Suprapubic skin (tissue), 4 donors: ENCODE data around the gene RNF133. TPM values are rescaled to one million over a fixed set of nuclear protein-coding genes. Genes with fewer than 3 reads are reported as not detected.

Experiments
- DNase-seq, 2 donors: peaks; one replicate each; pipeline ENCODE4 v3.0.0-alpha.2; 2019; ENCODE audit warnings: low spot score in 2 of 2
- H3K27ac ChIP-seq: fragments of 200-600 bp; sonication (generic); one replicate; pipeline ENCODE4 v1.5.1; 2019
- H3K27me3 ChIP-seq: fragments of 200-600 bp; sonication (generic); one replicate; pipeline ENCODE4 v1.5.1; 2019
- H3K36me3 ChIP-seq: fragments of 200-600 bp; sonication (generic); one replicate; pipeline ENCODE4 v1.5.1; 2019
- H3K4me1 ChIP-seq: fragments of 200-600 bp; sonication (generic); one replicate; pipeline ENCODE4 v1.5.1; 2019
- H3K4me3 ChIP-seq: fragments of 200-600 bp; sonication (generic); one replicate; pipeline ENCODE4 v1.5.1; 2019; ENCODE audit warnings: mild to moderate bottlenecking
- H3K9me3 ChIP-seq: fragments of 200-600 bp; sonication (generic); one replicate; pipeline ENCODE4 v1.5.1; 2019
- CTCF ChIP-seq, 2 donors: fragments of 200-600 bp in 1 of 2; fragments of 450-650 bp in 1 of 2; sonication (generic) in 1 of 2; IDR thresholded peaks; one replicate each; pipeline ENCODE4 v1.5.1; 2016 to 2019; ENCODE audit warnings: antibody characterized with exemption in 2 of 2, mild to moderate bottlenecking in 1 of 2, moderate library complexity in 1 of 2
- EP300 ChIP-seq: sonication (generic); formaldehyde crosslinking; IDR thresholded peaks from one replicate; pipeline ENCODE4 v1.6.1; 2017; ENCODE audit warnings: antibody characterized with exemption
- POLR2A ChIP-seq, 2 donors: fragments of 450-650 bp; IDR thresholded peaks; one replicate each; pipeline ENCODE4 v1.6.1; 2017; ENCODE audit warnings: antibody characterized with exemption in 2 of 2, mild to moderate bottlenecking in 2 of 2, moderate library complexity in 2 of 2
- POLR2AphosphoS5 ChIP-seq, 3 donors: sonication (generic); formaldehyde crosslinking; IDR thresholded peaks; one replicate each; pipeline ENCODE4 v1.6.1; 2017; ENCODE audit warnings: antibody characterized with exemption in 3 of 3
- WGBS: methylation state at CpG from one replicate; pipeline ENCODE4 v1.1.5; 2018; 5-methylcytosine and 5-hydroxymethylcytosine counted together
- total RNA-seq, 4 donors: library from RNA; depleted of rRNA; stranded (reverse); fragments of >200 nt; gene quantifications; one replicate each; pipeline ENCODE4 v1.1.0, GENCODE V29; 2016

Gene RNF133
- total RNA-seq, 4 donors from 2014 or later, result 0.34 to 0.72 (median 0.42) TPM; not detected in 1

DNA sequence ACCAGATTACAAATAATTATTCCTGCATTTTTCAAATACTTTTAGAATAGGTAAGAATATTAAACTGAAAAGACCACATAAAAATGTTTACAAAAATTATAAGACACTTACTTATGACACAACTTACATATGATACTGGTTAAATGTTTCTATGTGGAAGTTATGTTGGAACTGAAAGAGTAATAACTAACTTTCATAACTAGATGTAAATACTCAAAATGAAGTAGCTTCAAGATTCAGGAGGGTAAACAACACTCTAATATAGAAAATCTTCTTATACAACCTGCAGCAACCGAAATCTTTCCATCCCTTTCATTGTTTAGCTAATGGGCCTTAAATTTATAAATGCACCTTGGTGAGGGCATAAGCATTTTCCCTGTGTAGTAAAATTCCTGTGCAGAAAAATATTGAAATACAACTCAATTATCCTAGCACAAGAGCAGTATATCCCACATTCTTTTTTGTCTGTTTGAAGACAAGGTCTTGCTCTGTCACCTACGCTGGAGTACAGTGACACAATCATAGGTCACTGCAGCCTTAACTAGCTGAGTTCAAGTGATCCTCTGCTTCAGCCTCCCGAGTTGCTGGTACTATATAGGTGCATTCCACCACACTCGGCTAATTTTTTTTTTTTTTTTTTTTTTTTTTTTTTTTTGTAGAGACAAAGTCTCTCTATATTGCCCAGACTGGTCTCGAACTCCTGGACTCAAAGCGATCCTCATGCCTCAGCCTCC, 18.6 kb upstream of the RNF133 start:
- H3K4me3 ChIP-seq, result no peak overlapping the region

DNA sequence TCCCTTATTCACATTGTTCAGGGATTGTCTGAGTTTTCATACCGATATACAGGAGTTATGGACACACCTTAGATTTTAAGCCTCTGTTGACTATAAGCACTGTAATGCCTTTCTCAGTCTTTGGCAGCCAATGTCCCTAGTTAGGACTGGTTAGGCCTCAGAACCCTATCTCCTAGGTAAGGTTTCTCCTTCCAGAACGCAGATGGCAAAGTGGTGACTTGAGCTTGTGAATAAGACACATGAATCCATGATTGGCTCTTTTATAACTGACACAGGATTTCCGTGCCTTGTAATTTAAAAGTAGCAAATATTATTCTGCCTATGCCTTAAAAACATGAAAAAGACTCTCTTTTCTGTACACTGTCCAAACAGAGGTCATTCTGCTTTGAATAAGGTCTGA, 16.3 kb upstream of the RNF133 start:
- WGBS, result 72% methylated on average over 3 of the region's 3 CpGs
- Histone ChIP-seq H3K4me1 (no peaks in the 10 kb centered on the region), H3K27ac (no peak overlapping the region), H3K9me3 (no peaks in the 10 kb centered on the region), H3K36me3 (no peaks in the 10 kb centered on the region), H3K27me3 (no peaks in the 10 kb centered on the region), H3K4me3 (no peak overlapping the region)
- DNase-seq, result no peak
- TF ChIP-seq POLR2A (IDR thresholded peaks at IDR 0.05), result no peak
- TF ChIP-seq CTCF (IDR thresholded peaks at IDR 0.05), result no peak
- no peak for TF ChIP-seq EP300
- no peak for TF ChIP-seq POLR2AphosphoS5 (IDR thresholded peaks at IDR 0.05)

More for the DNA sequence above, 18.6 kb upstream of the RNF133 start:
- no peaks in the 10 kb centered on the region for H3K27me3 ChIP-seq
- DNase-seq, result no peak
- no peak overlapping the region for H3K27ac ChIP-seq
- WGBS, result 93% methylated on average over 6 of the region's 6 CpGs
- H3K4me1 ChIP-seq, result no peaks in the 10 kb centered on the region
- no peaks in the 10 kb centered on the region for H3K9me3 ChIP-seq
- TF ChIP-seq EP300 (no peak), CTCF (IDR thresholded peaks at IDR 0.05) (no peak), POLR2AphosphoS5 (IDR thresholded peaks at IDR 0.05) (no peak), POLR2A (IDR thresholded peaks at IDR 0.05) (no peak)
- H3K36me3 ChIP-seq, result no peaks in the 10 kb centered on the region

DNA sequence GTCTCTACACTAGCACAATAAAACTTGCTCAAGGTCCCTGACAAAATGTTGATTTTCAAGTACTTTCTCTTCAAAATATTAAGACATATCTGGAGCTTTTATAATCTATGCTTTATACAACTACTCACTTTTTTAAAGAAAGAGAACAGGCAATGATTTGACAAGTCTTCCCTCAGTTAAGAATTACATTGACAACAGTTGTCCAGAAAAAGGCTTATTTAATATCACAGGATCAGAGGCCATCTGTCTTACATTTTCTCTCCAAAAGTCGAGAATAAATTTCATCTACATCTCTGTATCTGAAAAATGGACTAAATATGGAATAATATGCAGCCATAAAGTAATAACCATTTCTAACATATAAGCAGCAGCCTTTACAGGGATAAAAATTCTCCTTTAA, 12.0 kb upstream of the RNF133 start:
- Histone ChIP-seq H3K4me1 (no peaks in the 10 kb centered on the region), H3K4me3 (no peak overlapping the region), H3K9me3 (no peaks in the 10 kb centered on the region), H3K27ac (no peak overlapping the region), H3K27me3 (no peaks in the 10 kb centered on the region), H3K36me3 (no peaks in the 10 kb centered on the region)
- TF ChIP-seq POLR2A (IDR thresholded peaks at IDR 0.05) (no peak), EP300 (no peak), CTCF (IDR thresholded peaks at IDR 0.05) (no peak), POLR2AphosphoS5 (IDR thresholded peaks at IDR 0.05) (no peak)
- no peak for DNase-seq
- 67% methylated on average over 1 of the region's 1 CpG for WGBS

GRCh38 chr7:122709930-122710646, 11.2 kb upstream of the RNF133 start:
- Histone ChIP-seq H3K9me3 (no peaks in the 10 kb centered on the region), H3K27me3 (no peaks in the 10 kb centered on the region), H3K27ac (no peak overlapping the region), H3K4me1 (no peaks in the 10 kb centered on the region), H3K4me3 (no peak overlapping the region), H3K36me3 (no peaks in the 10 kb centered on the region)
- TF ChIP-seq POLR2A (IDR thresholded peaks at IDR 0.05) (no peak), POLR2AphosphoS5 (IDR thresholded peaks at IDR 0.05) (no peak), CTCF (IDR thresholded peaks at IDR 0.05) (no peak), EP300 (no peak)
- no peak for DNase-seq
- 86% methylated on average over 7 of the region's 7 CpGs for WGBS

- TF ChIP-seq CTCF (IDR thresholded peaks at IDR 0.05), result no peak
- TF ChIP-seq POLR2AphosphoS5 (IDR thresholded peaks at IDR 0.05), result no peak
- TF ChIP-seq EP300, result no peak
- TF ChIP-seq POLR2A (IDR thresholded peaks at IDR 0.05), result no peak
- no peaks in the 10 kb centered on the region for H3K27me3 ChIP-seq
- 73% methylated on average over 2 of the region's 2 CpGs for WGBS
- no peaks in the 10 kb centered on the region for H3K9me3 ChIP-seq
- H3K4me3 ChIP-seq, result no peak overlapping the region
- DNase-seq, result no peak
- H3K27ac ChIP-seq, result no peak overlapping the region
- no peaks in the 10 kb centered on the region for H3K36me3 ChIP-seq
- H3K4me1 ChIP-seq, result no peaks in the 10 kb centered on the region
These were observed 7.9 kb upstream of the RNF133 start for GRCh38 chr7:122706836-122707235.
